IMR-90 (cell line): ENCODE data around the gene CFAP73. TPM values are rescaled to one million over a fixed set of nuclear protein-coding genes. Genes with fewer than 3 reads are reported as not detected.

ENCODE experiments used
- ATAC-seq: fragments of 200-7000 bp; cut with Tn5 transposase; 2 replicates; pipeline ENCODE4 v1.9.1; 2020; ENCODE audit warnings: low read depth, mild to moderate bottlenecking, moderate library complexity
- BruUV-seq: library from RNA; stranded (reverse); fragments of 400-500 nt; replicated peaks from 2 replicates; lab custom pipeline; 2021; lab: Mats Ljungman, UMichigan
- CTCF ChIA-PET: fragments of 300-600 bp; formaldehyde crosslinking; extraction: SDS; loops from one replicate; lab custom pipeline; 2021; ENCODE audit warnings: antibody characterized with exemption; lab: Yijun Ruan, JAX
- POLR2A ChIA-PET: fragments of 300-600 bp; sonication (Branson Sonifier 250); formaldehyde crosslinking; loops from one replicate; lab custom pipeline; 2022; ENCODE audit warnings: antibody characterized with exemption; ENCODE audit not compliant: unreplicated experiment; lab: Charles Lee
- DNase-seq: peaks from one replicate; pipeline ENCODE4 v3.0.0; 2013
- H2AFZ ChIP-seq: replicated peaks from 2 replicates; pipeline ENCODE3; 2013; ENCODE audit warnings: low read length, mild to moderate bottlenecking; ENCODE audit not compliant: poor library complexity
- H2AK5ac ChIP-seq: 2 replicates; pipeline ENCODE4 v1.6.1; 2013; ENCODE audit warnings: low read depth, low read length, inconsistent platforms
- H2AK9ac ChIP-seq: replicated peaks from 2 replicates; pipeline ENCODE3; 2013; ENCODE audit warnings: mild to moderate bottlenecking, low read depth, low read length, moderate library complexity; ENCODE audit not compliant: poor library complexity
- H2BK120ac ChIP-seq: 2 replicates; pipeline ENCODE4 v1.6.1; 2013; ENCODE audit warnings: low read depth, low read length, inconsistent platforms
- H2BK15ac ChIP-seq: 3 replicates; pipeline ENCODE4 v1.6.1; 2013; ENCODE audit warnings: low read depth, low read length, inconsistent platforms
- H2BK20ac ChIP-seq: 2 replicates; pipeline ENCODE4 v1.6.1; 2013; ENCODE audit warnings: low read depth, mild to moderate bottlenecking, inconsistent platforms, low read length, moderate library complexity
- H2BK5ac ChIP-seq: 2 replicates; pipeline ENCODE4 v1.6.1; 2013; ENCODE audit warnings: mild to moderate bottlenecking, low read depth, low read length, inconsistent platforms; ENCODE audit not compliant: poor library complexity, severe bottlenecking
- H3K14ac ChIP-seq: replicated peaks from 2 replicates; pipeline ENCODE4 v1.6.1; 2013; ENCODE audit warnings: low read depth, low read length, inconsistent platforms
- H3K18ac ChIP-seq: 2 replicates; pipeline ENCODE4 v1.6.1; 2013; ENCODE audit warnings: low read depth, low read length, control low read depth
- H3K23ac ChIP-seq: 2 replicates; pipeline ENCODE4 v1.6.1; 2013; ENCODE audit warnings: low read depth, low read length, inconsistent platforms
- H3K27ac ChIP-seq: 2 replicates; pipeline ENCODE4 v1.5.1; 2013; ENCODE audit warnings: mild to moderate bottlenecking, control low read depth, low read length; ENCODE audit not compliant: insufficient read depth
- H3K27me3 ChIP-seq: 2 replicates; pipeline ENCODE4 v1.6.1; 2013; ENCODE audit warnings: low read length; ENCODE audit not compliant: control insufficient read depth, insufficient read depth
- H3K36me3 ChIP-seq: 2 replicates; pipeline ENCODE4 v1.6.1; 2013; ENCODE audit warnings: low read length, mixed read lengths; ENCODE audit not compliant: control insufficient read depth, insufficient read depth
- H3K4ac ChIP-seq: 2 replicates; pipeline ENCODE4 v1.6.1; 2013; ENCODE audit warnings: low read depth, low read length, inconsistent platforms
- H3K4me1 ChIP-seq: 2 replicates; pipeline ENCODE4 v1.6.1; 2013; ENCODE audit warnings: low read length, mixed read lengths; ENCODE audit not compliant: control insufficient read depth, insufficient read depth
- H3K4me2 ChIP-seq: 2 replicates; pipeline ENCODE4 v1.6.1; 2013; ENCODE audit warnings: low read depth, mild to moderate bottlenecking, control low read depth, low read length, moderate library complexity
- H3K4me3 ChIP-seq: 2 replicates; pipeline ENCODE4 v1.5.1; 2013; ENCODE audit warnings: low read depth, mild to moderate bottlenecking, control low read depth, low read length, moderate library complexity; ENCODE audit not compliant: insufficient read depth
- H3K56ac ChIP-seq: 2 replicates; pipeline ENCODE4 v1.6.1; 2013; ENCODE audit warnings: low read length, inconsistent platforms; ENCODE audit not compliant: insufficient read depth; ENCODE audit errors: extremely low read depth
- H3K79me1 ChIP-seq, 2 experiments: 2 replicates each; pipeline ENCODE4 v1.6.1; 2013; ENCODE audit warnings: low read length in 2 of 2, inconsistent platforms in 1 of 2, low read depth in 1 of 2
- H3K9ac ChIP-seq: 2 replicates; pipeline ENCODE4 v1.6.1; 2013; ENCODE audit warnings: low read depth, low read length, control low read depth
- H3K9me1 ChIP-seq: 2 replicates; pipeline ENCODE4 v1.6.1; 2013; ENCODE audit warnings: low read length, inconsistent platforms; ENCODE audit not compliant: insufficient read depth
- H3K9me3 ChIP-seq: 2 replicates; pipeline ENCODE4 v1.6.1; 2013; ENCODE audit warnings: low read length; ENCODE audit not compliant: control insufficient read depth, insufficient read depth
- H4K20me1 ChIP-seq: 2 replicates; pipeline ENCODE4 v1.6.1; 2013; ENCODE audit warnings: low read length, inconsistent platforms; ENCODE audit not compliant: insufficient read depth
- H4K5ac ChIP-seq: 2 replicates; pipeline ENCODE4 v1.6.1; 2013; ENCODE audit warnings: mild to moderate bottlenecking, low read depth, low read length, control low read depth
- H4K8ac ChIP-seq, 2 experiments: 2 replicates each; pipeline ENCODE4 v1.6.1; 2013; ENCODE audit warnings: low read depth in 2 of 2, low read length in 2 of 2, control low read depth in 1 of 2, inconsistent platforms in 1 of 2
- H4K91ac ChIP-seq: 2 replicates; pipeline ENCODE4 v1.6.1; 2013; ENCODE audit warnings: low read depth, low read length, inconsistent platforms; ENCODE audit not compliant: insufficient read depth
- BHLHE40 ChIP-seq: fragments of 150-350 bp; IDR thresholded peaks from 2 replicates; pipeline ENCODE4 v1.6.1; 2016; ENCODE audit warnings: mild to moderate bottlenecking, low read depth, low read length
- MAFK ChIP-seq: IDR thresholded peaks from 2 replicates; pipeline ENCODE4 v1.6.1; 2012; ENCODE audit warnings: low read depth, low read length, improper control_type of control experiment
- RAD21 ChIP-seq: IDR thresholded peaks from 2 replicates; pipeline ENCODE4 v1.6.1; 2012; ENCODE audit warnings: low read length, improper control_type of control experiment
- WGBS, 2 experiments: methylation state at CpG; one replicate each; pipeline versions ENCODE4 v1.1.5 to v1.1.7; 2013; ENCODE audit warnings: missing lambda C conversion rate in 2 of 2; ENCODE audit not compliant: insufficient read length in 1 of 2; ENCODE audit errors: extremely low coverage in 2 of 2; 5-methylcytosine and 5-hydroxymethylcytosine counted together
- dilution Hi-C: fragments of 300-500 bp; cut with HindIII; formaldehyde crosslinking; loops from one replicate; pipeline ENCODE4 v1.14.3; 2018; ENCODE audit warnings: low sequenced_read_pairs; ENCODE audit not compliant: unreplicated experiment
- in situ Hi-C: fragments of 300-500 bp; cut with MboI; formaldehyde crosslinking; loops from 3 replicates; pipeline ENCODE4 v1.14.3; 2019; ENCODE audit warnings: low sequenced_read_pairs, inconsistent platforms, mixed read lengths
- intact Hi-C: fragments of 100-400 bp; cut with micrococcal nuclease; formaldehyde crosslinking; loops from 2 replicates; pipeline ENCODE4 v1.10.0; 2022
- microRNA-seq, 2 experiments: library from miRNA; stranded (forward) in 1 of 2; unstranded in 1 of 2; fragments of 10-50 nt in 1 of 2; fragments of <30 nt in 1 of 2; gene quantifications in 1 of 2; microRNA quantifications in 1 of 2; one replicate each; pipeline versions ENCODE3 to v1.1.0; 2013 to 2020; ENCODE audit not compliant: insufficient read depth in 1 of 2, insufficient read length in 1 of 2, unreplicated experiment in 1 of 2
- polyA plus RNA-seq, 3 experiments: library from polyadenylated mRNA; depleted of rRNA; stranded (reverse); fragments of >200 nt; gene quantifications; 2 replicates each; pipeline ENCODE4 v1.2.3, GENCODE V29; 2012; ENCODE audit warnings: low replicate concordance in 1 of 3
- small RNA-seq, 5 experiments: library from RNA; depleted of rRNA; stranded (forward); fragments of <200 nt; gene quantifications; one replicate each; pipeline ENCODE3, GENCODE V24; 2012
- total RNA-seq: library from RNA; depleted of rRNA; stranded (reverse); fragments of >200 nt; gene quantifications from 2 replicates; pipeline ENCODE4 v1.2.3, GENCODE V29; 2012; rRNA removed

The CFAP73 gene
- total and polyA plus RNA-seq, 2 of the 4 experiments (the other 2 are of a cell fraction): not detected

GRCh38 chr12:113208041-113208934 lies 58.8 kb downstream of the CFAP73 start:
- DNase-seq: peak; percentile 79
- Histone ChIP-seq H3K4ac (peak overlapping the region; percentile 26; the same call in 1 of the 2 replicates), H4K8ac (no peak overlapping the region; a peak in 1 of 4 replicates), H3K36me3 (no peaks in the 10 kb centered on the region), H3K9me3 (no peaks in the 10 kb centered on the region), H3K9me1 (peaks cover 11% of the 10 kb centered on the region; the same call in 1 of the 2 replicates), H2BK5ac (no peak overlapping the region), H3K27me3 (no peaks in the 10 kb centered on the region), H3K79me1 (no peaks in the 10 kb centered on the region), H3K14ac (peak overlapping the region; percentile 37; the same call in 1 of the 2 replicates), H4K91ac (no peak overlapping the region), H3K4me3 (no peak overlapping the region), H3K4me1 (peaks cover 7% of the 10 kb centered on the region), H3K23ac (0 out of 2 replicates have a peak overlapping the region, but pooled peaks have one; percentile 3), H2BK20ac (no peak overlapping the region), H2AK5ac (peak overlapping the region; percentile 76; the same call in 1 of the 2 replicates), H4K20me1 (no peaks in the 10 kb centered on the region), H3K27ac (no peak overlapping the region), H3K4me2 (no peak overlapping the region), H4K5ac (no peak overlapping the region), H2AK9ac (peak overlapping the region; percentile 5), H3K56ac (no peak overlapping the region), H3K18ac (no peak overlapping the region), H2BK15ac (no peak overlapping the region; the same call in 2 of the 3 replicates), H3K9ac (no peak overlapping the region), H2AFZ (peak overlapping the region; percentile 72), H2BK120ac (no peak overlapping the region)
- ATAC-seq: peak; percentile 75
- ChIA-PET CTCF (no interaction called here), POLR2A (no interaction called here)
- in situ Hi-C loops (no loop called here), dilution Hi-C loops (no loop called here), intact Hi-C loops (no loop called here)
- no TSS peak for BruUV-seq
- WGBS, 2 experiments: 63% methylated on average over 4 of the region's 10 CpGs; no CpG with 5 or more reads in 1 of the 2 experiments
- TF ChIP-seq RAD21 (no peak), MAFK (no peak), BHLHE40 (peak; percentile 87)

Small RNAs within 50 kb of the gene (microRNA-seq; reads per million reads assigned to microRNA genes)
- 0 reads per million in 2 experiments for gene MIR7106 (ENCODE audit: insufficient read depth in 1 of 2, insufficient read length in 1 of 2, unreplicated experiment in 1 of 2)
- not detected for gene RF00019 (ENCODE audit: insufficient read depth, insufficient read length)

Small RNAs within 50 kb of the gene (small RNA-seq; reads per million reads assigned to genes)
- gene MIR7106: 0 reads per million in 5 experiments
- gene RF00019: 0 reads per million in 5 experiments

Other genes starting within 250 kb of the CFAP73 start
- not detected in 2 replicates for gene OAS1, start 242.8 kb upstream of the CFAP73 start, total RNA-seq
- not detected in 2 replicates for gene OAS1, start 242.8 kb upstream of the CFAP73 start, polyA plus RNA-seq (2012; rRNA removed)
- 4.1 and 4.4 TPM in 2 replicates for gene OAS3, start 211.2 kb upstream of the CFAP73 start, total RNA-seq
- gene OAS3, start 211.2 kb upstream of the CFAP73 start, polyA plus RNA-seq (2012; rRNA removed): 6.9 and 7.8 TPM in 2 replicates
- gene OAS2, start 171.2 kb upstream of the CFAP73 start, total RNA-seq: under 0.01 TPM in 1 of 2 replicates, not detected in the other
- not detected in 2 replicates for gene OAS2, start 171.2 kb upstream of the CFAP73 start, polyA plus RNA-seq (2012; rRNA removed)
- gene DTX1, start 93.0 kb upstream of the CFAP73 start, total RNA-seq: not detected in 2 replicates
- gene DTX1, start 93.0 kb upstream of the CFAP73 start, polyA plus RNA-seq (2012; rRNA removed): not detected in 2 replicates
- gene RASAL1, start 14.0 kb upstream of the CFAP73 start, total RNA-seq: not detected in 2 replicates
- gene RASAL1, start 14.0 kb upstream of the CFAP73 start, polyA plus RNA-seq (2012; rRNA removed): not detected in 2 replicates
- 23.8 and 24.4 TPM in 2 replicates for gene DDX54, start 35.8 kb downstream of the CFAP73 start, total RNA-seq
- gene DDX54, start 35.8 kb downstream of the CFAP73 start, polyA plus RNA-seq (2012; rRNA removed): 47.5 and 55.1 TPM in 2 replicates
- 14.7 and 15.0 TPM in 2 replicates for gene RITA1, start 36.0 kb downstream of the CFAP73 start, total RNA-seq
- 14.2 and 15.2 TPM in 2 replicates for gene RITA1, start 36.0 kb downstream of the CFAP73 start, polyA plus RNA-seq (2012; rRNA removed)
- gene TPCN1, start 71.7 kb downstream of the CFAP73 start, total RNA-seq: 2.0 and 2.5 TPM in 2 replicates
- 10.4 and 13.2 TPM in 2 replicates for gene TPCN1, start 71.7 kb downstream of the CFAP73 start, polyA plus RNA-seq (2012; rRNA removed)
- gene SLC8B1, start 185.4 kb downstream of the CFAP73 start, total RNA-seq: 4.1 and 5.0 TPM in 2 replicates
- gene SLC8B1, start 185.4 kb downstream of the CFAP73 start, polyA plus RNA-seq (2012; rRNA removed): 9.7 and 10.2 TPM in 2 replicates
- gene PLBD2, start 208.9 kb downstream of the CFAP73 start, total RNA-seq: 7.3 and 8.1 TPM in 2 replicates
- gene PLBD2, start 208.9 kb downstream of the CFAP73 start, polyA plus RNA-seq (2012; rRNA removed): 37.1 and 44.5 TPM in 2 replicates